Chondrocyte (in vitro differentiated cells): ENCODE measurements around the gene SEMA5A. TPM values are rescaled to one million over a fixed set of nuclear protein-coding genes. Genes with fewer than 3 reads are reported as not detected.

ENCODE experiments used
- DNase-seq: peaks from one replicate; pipeline ENCODE4 v3.0.0; 2021; ENCODE audit warnings: mixed read lengths, low spot score
- H3K27ac Mint-ChIP-seq: one replicate; pipeline ENCODE4 v1.8.0; 2021; ENCODE audit warnings: mild to moderate bottlenecking, moderate library complexity, mixed read lengths; ENCODE audit not compliant: unreplicated experiment
- H3K27me3 Mint-ChIP-seq: 2 replicates; pipeline ENCODE4 v1.8.0; 2021; ENCODE audit warnings: low read depth, mixed read lengths
- H3K36me3 Mint-ChIP-seq: 2 replicates; pipeline ENCODE4 v1.8.0; 2021; ENCODE audit warnings: low read depth, mixed read lengths
- H3K4me1 Mint-ChIP-seq: 2 replicates; pipeline ENCODE4 v1.8.0; 2021; ENCODE audit warnings: low read depth, mild to moderate bottlenecking, mixed read lengths
- H3K4me3 Mint-ChIP-seq: one replicate; pipeline ENCODE4 v1.8.0; 2021; ENCODE audit warnings: mild to moderate bottlenecking, moderate library complexity, mixed read lengths; ENCODE audit not compliant: unreplicated experiment
- H3K9me3 Mint-ChIP-seq: 2 replicates; pipeline ENCODE4 v1.8.0; 2021; ENCODE audit warnings: low read depth, mixed read lengths
- total RNA-seq: library from RNA; stranded (reverse); gene quantifications from 3 replicates; pipeline ENCODE4 v1.2.1, GENCODE V29; 2021
- TF ChIP-seq, protein P1 (sequence below): fragments of 200-600 bp; sonication (generic); IDR thresholded peaks from 2 replicates; pipeline ENCODE4 v1.5.0; 2021; ENCODE audit warnings: antibody characterized with exemption, mild to moderate bottlenecking, moderate library complexity

The SEMA5A gene
- total RNA-seq, 1 donor from 2014 or later, result 249 TPM

DNA sequence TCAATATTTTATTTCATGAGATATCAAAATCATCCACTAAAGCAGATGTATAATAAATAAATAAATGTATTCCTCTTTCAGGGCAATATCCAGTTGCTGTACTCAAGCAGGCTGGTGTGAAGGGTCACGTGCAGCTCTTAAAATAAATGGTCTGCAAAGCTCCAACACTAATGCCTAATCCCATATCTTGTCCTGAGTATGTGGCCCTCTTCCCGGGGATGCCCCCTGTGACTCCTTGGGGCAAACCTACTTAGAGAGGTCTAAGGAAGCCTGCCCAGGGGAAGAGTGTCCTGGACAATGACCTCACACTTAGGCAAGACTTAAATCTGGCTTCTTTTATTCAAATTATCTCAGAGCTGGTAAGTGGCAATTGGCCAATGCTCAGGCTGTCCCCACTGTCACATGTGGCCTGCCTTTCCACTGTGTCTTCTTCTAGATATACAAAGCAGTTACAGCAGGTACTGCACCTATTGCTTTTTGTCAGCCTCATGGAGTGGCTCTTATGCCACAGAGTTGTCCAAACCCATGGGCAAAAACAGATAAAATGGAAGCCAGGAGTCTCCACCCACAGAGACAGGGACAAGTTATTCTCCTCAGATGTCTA, 55.3 kb downstream of the SEMA5A start:
- Mint-ChIP-seq H3K27ac (no peak overlapping the region), H3K4me1 (peaks cover 20% of the 10 kb centered on the region), H3K4me3 (no peak overlapping the region), H3K9me3 (peaks cover 4% of the 10 kb centered on the region), H3K27me3 (no peaks in the 10 kb centered on the region), H3K36me3 (peaks cover 5% of the 10 kb centered on the region)
- TF ChIP-seq, protein P1, sequence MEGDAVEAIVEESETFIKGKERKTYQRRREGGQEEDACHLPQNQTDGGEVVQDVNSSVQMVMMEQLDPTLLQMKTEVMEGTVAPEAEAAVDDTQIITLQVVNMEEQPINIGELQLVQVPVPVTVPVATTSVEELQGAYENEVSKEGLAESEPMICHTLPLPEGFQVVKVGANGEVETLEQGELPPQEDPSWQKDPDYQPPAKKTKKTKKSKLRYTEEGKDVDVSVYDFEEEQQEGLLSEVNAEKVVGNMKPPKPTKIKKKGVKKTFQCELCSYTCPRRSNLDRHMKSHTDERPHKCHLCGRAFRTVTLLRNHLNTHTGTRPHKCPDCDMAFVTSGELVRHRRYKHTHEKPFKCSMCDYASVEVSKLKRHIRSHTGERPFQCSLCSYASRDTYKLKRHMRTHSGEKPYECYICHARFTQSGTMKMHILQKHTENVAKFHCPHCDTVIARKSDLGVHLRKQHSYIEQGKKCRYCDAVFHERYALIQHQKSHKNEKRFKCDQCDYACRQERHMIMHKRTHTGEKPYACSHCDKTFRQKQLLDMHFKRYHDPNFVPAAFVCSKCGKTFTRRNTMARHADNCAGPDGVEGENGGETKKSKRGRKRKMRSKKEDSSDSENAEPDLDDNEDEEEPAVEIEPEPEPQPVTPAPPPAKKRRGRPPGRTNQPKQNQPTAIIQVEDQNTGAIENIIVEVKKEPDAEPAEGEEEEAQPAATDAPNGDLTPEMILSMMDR, result no peak
- no peak for DNase-seq

DNA sequence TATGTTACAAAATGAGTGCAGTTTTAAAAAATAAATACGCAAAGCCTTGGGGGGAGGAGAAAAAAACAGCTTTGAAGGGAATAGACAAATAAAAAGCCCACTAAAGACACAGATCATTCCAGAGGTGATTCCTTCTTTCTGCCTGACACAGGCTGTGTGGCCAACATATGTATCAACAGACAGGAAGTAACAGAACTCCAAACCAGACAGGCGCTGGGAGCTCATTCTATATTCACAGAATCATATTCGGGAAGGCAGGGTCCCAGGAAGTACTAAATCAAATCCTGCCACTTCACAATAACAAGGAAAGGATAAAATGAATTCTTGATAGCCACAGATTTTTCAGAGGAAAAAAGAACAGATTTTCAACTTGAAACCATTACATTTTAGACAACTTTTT, 62.1 kb downstream of the SEMA5A start:
- TF ChIP-seq, protein P1, result no peak
- Mint-ChIP-seq H3K36me3 (peaks cover 6% of the 10 kb centered on the region), H3K4me1 (peaks cover 45% of the 10 kb centered on the region), H3K27ac (peak overlapping the region; percentile 60), H3K4me3 (no peak overlapping the region), H3K27me3 (no peaks in the 10 kb centered on the region), H3K9me3 (peaks cover 3% of the 10 kb centered on the region)
- no peak for DNase-seq

DNA sequence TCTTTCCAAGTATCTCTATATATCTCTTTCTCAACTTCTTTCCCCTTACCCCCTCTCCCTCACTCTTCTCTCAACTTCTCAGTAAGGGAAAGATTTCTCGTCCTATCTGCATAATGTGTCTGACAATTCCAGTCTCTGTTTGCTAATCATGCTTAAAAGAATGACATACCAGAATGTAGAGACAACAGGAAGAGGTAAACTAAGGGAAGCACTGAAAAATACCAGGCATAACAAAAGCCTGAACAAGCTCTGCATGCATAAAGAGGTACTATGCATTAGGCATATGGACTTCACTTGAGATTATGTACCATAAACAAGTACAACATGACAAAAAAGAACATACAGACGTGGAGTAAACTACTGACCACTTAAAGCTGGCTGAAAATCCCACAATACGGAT, 62.6 kb downstream of the SEMA5A start:
- no peak overlapping the region for H3K4me3 Mint-ChIP-seq

DNA sequence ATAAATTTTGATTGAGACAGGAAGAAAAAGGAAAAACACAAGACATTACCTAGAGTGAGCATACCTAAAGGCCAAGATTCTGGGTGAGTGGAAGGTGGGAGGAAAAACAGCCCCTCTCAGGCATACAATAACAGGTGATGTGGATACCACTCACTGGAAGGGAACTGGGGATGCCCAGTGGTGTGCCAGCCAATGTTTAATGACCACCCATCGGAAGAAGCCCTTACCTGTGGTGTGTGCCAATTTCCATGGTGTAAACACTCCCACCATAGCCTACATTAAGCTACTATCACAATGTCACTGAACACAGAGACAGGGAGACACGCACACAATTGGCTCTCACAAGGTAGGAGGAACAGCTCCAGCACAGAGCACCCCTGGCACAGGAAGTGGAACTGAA, 63.5 kb downstream of the SEMA5A start:
- DNase-seq, result no peak
- H3K4me3 Mint-ChIP-seq, result no peak overlapping the region
- TF ChIP-seq, protein P1, result no peak
- no peaks in the 10 kb centered on the region for H3K27me3 Mint-ChIP-seq
- no peak overlapping the region for H3K27ac Mint-ChIP-seq
- peaks cover 11% of the 10 kb centered on the region for H3K36me3 Mint-ChIP-seq
- peaks cover 9% of the 10 kb centered on the region for H3K9me3 Mint-ChIP-seq
- H3K4me1 Mint-ChIP-seq, result peaks cover 51% of the 10 kb centered on the region

More for the DNA sequence above, 62.6 kb downstream of the SEMA5A start:
- H3K27me3 Mint-ChIP-seq, result no peaks in the 10 kb centered on the region
- peaks cover 6% of the 10 kb centered on the region for H3K9me3 Mint-ChIP-seq
- peak overlapping the region; percentile 60 for H3K27ac Mint-ChIP-seq
- no peak for DNase-seq
- TF ChIP-seq, protein P1, result no peak
- H3K36me3 Mint-ChIP-seq, result peaks cover 8% of the 10 kb centered on the region
- peaks cover 51% of the 10 kb centered on the region for H3K4me1 Mint-ChIP-seq

DNA sequence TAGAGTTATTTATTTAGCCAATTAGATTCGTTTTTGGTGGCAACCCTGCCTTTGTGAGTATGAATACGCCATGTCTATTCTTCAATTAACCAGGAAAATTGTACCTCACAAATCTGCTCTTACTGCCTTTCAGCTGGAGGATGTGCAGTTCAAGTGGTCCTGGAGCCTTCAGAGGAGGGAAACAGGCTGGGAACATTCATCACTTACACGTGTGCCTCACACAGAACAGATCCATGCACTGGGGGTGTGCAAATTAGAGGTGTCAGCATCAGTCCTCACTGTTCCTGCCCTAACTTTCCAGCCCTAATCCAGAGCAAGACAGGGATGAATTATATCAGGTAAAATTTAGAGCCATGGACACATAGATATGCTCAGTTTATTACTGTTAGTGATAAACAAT, 65.4 kb downstream of the SEMA5A start:
- no peak for DNase-seq
- Mint-ChIP-seq H3K4me1 (peaks cover 51% of the 10 kb centered on the region), H3K9me3 (peaks cover 15% of the 10 kb centered on the region), H3K36me3 (peaks cover 12% of the 10 kb centered on the region), H3K27me3 (no peaks in the 10 kb centered on the region), H3K4me3 (no peak overlapping the region), H3K27ac (peak overlapping the region; percentile 23)
- TF ChIP-seq, protein P1, result no peak
